Keratinocyte (primary cell): ENCODE data around the gene PDIA4. TPM values are rescaled to one million over a fixed set of nuclear protein-coding genes. Genes with fewer than 3 reads are reported as not detected.

Source experiments
- DNase-seq: peaks from one replicate; pipeline ENCODE4 v3.0.0-alpha.2; 2011; ENCODE audit warnings: low read depth, missing footprints, low spot score
- FAIRE-seq: peaks from 2 replicates; lab custom pipeline; 2011; peaks lifted over from hg19 to GRCh38; lab: Jason Lieb, UNC
- H2AFZ ChIP-seq: 2 replicates; pipeline ENCODE4 v1.6.0; 2012; ENCODE audit warnings: low read length, control low read depth, inconsistent platforms; ENCODE audit not compliant: control insufficient read depth
- H3K27ac ChIP-seq: 2 replicates; pipeline ENCODE4 v1.5.1; 2011; ENCODE audit warnings: low read length; ENCODE audit not compliant: control insufficient read depth, insufficient read depth
- H3K27me3 ChIP-seq: 3 replicates; pipeline ENCODE4 v1.6.0; 2011; ENCODE audit warnings: low read length; ENCODE audit not compliant: control insufficient read depth, insufficient read depth; ENCODE audit errors: extremely low read depth
- H3K36me3 ChIP-seq, 2 experiments: 2 replicates in 1 of 2; 3 replicates in 1 of 2; pipeline ENCODE4 v1.5.1; 2011; ENCODE audit warnings: low read length in 2 of 2, mild to moderate bottlenecking in 1 of 2; ENCODE audit not compliant: control insufficient read depth in 2 of 2, insufficient read depth in 2 of 2; ENCODE audit errors: extremely low read depth in 1 of 2
- H3K4me1 ChIP-seq: 3 replicates; pipeline ENCODE4 v1.5.1; 2011; ENCODE audit warnings: low read length; ENCODE audit not compliant: control insufficient read depth, insufficient read depth; ENCODE audit errors: extremely low read depth
- H3K4me2 ChIP-seq: 3 replicates; pipeline ENCODE4 v1.6.0; 2011; ENCODE audit warnings: low read depth, low read length; ENCODE audit not compliant: control insufficient read depth, insufficient read depth; ENCODE audit errors: extremely low read depth
- H3K4me3 ChIP-seq, 3 experiments: fragments of 200-600 bp in 1 of 3; sonication (generic) in 1 of 3; 2 replicates in 2 of 3; 3 replicates in 1 of 3; pipeline ENCODE4 v1.5.1; 2011 to 2016; ENCODE audit warnings: low read length in 3 of 3, mild to moderate bottlenecking in 3 of 3, control low read depth in 2 of 3, inconsistent platforms in 1 of 3, low read depth in 1 of 3, mixed read lengths in 1 of 3, mixed run types in 1 of 3, moderate library complexity in 1 of 3; ENCODE audit not compliant: control insufficient read depth in 2 of 3, insufficient read depth in 2 of 3; ENCODE audit errors: extremely low read depth in 1 of 3
- H3K79me2 ChIP-seq: 2 replicates; pipeline ENCODE4 v1.6.0; 2012; ENCODE audit warnings: low read length; ENCODE audit not compliant: control insufficient read depth, insufficient read depth
- H3K9ac ChIP-seq: 3 replicates; pipeline ENCODE4 v1.6.0; 2011; ENCODE audit warnings: low read length; ENCODE audit not compliant: control insufficient read depth, insufficient read depth; ENCODE audit errors: extremely low read depth
- H3K9me1 ChIP-seq: 3 replicates; pipeline ENCODE4 v1.6.0; 2011; ENCODE audit warnings: low read length; ENCODE audit not compliant: control insufficient read depth, insufficient read depth; ENCODE audit errors: extremely low read depth
- H3K9me3 ChIP-seq: 2 replicates; pipeline ENCODE4 v1.5.1; 2012; ENCODE audit warnings: low read depth, low read length; ENCODE audit not compliant: control insufficient read depth
- H4K20me1 ChIP-seq: 3 replicates; pipeline ENCODE4 v1.6.0; 2011; ENCODE audit warnings: low read length; ENCODE audit not compliant: control insufficient read depth, insufficient read depth; ENCODE audit errors: extremely low read depth
- CTCF ChIP-seq, 3 experiments: IDR thresholded peaks in 1 of 3; conservative IDR thresholded peaks in 1 of 3; optimal IDR thresholded peaks in 1 of 3; 2 replicates in 2 of 3; 3 replicates in 1 of 3; pipeline versions ENCODE3 to v1.5.1; 2011; ENCODE audit warnings: low read length in 3 of 3, mild to moderate bottlenecking in 3 of 3, moderate library complexity in 2 of 3, control low read depth in 1 of 3, inconsistent platforms in 1 of 3; ENCODE audit not compliant: insufficient read depth in 2 of 3; ENCODE audit errors: extremely low read depth in 1 of 3
- EZH2 ChIP-seq: IDR thresholded peaks from one replicate; pipeline ENCODE4 v1.6.1; 2012; ENCODE audit warnings: inconsistent platforms, mild to moderate bottlenecking, low read length, moderate library complexity
- dilution Hi-C: fragments of 300-500 bp; cut with MboI; formaldehyde crosslinking; loops from one replicate; pipeline ENCODE4 v1.7.0; 2020; ENCODE audit warnings: low sequenced_read_pairs; ENCODE audit not compliant: extremely low pct_ligation_motif_present
- polyA plus RNA-seq, 5 experiments: library from polyadenylated mRNA; depleted of rRNA in 3 of 5; stranded (reverse) in 3 of 5; stranded (forward) in 1 of 5; unstranded in 1 of 5; fragments of >200 nt; gene quantifications; 1 replicate in 1 of 5; 2 replicates in 3 of 5; 3 replicates in 1 of 5; pipeline versions ENCODE4 v1.2.1 to v1.2.3, GENCODE V29; 2011 to 2012; ENCODE audit warnings: missing spikeins in 2 of 5, low read depth in 1 of 5, low replicate concordance in 1 of 5

PDIA4 gene
- polyA plus RNA-seq, 1 donor (not counting 4 experiments of a cell fraction or from before 2014, with no cell fraction given) = 145 TPM

GRCh38 chr7:149003018-149003417 is 25.3 kb downstream of the PDIA4 start:
- no peak for DNase-seq
- H3K79me2 ChIP-seq = no peaks in the 10 kb centered on the region
- H3K9me1 ChIP-seq = no peaks in the 10 kb centered on the region
- H3K4me2 ChIP-seq = no peak overlapping the region
- dilution Hi-C loops = no loop called here
- H3K9me3 ChIP-seq = no peaks in the 10 kb centered on the region
- peaks cover 37 to 52% of the 10 kb centered on the region in 2 experiments for H3K36me3 ChIP-seq
- H3K9ac ChIP-seq = no peak overlapping the region
- FAIRE-seq = no peak
- no peak overlapping the region for H3K4me3 ChIP-seq
- no peak overlapping the region for H2AFZ ChIP-seq
- TF ChIP-seq EZH2 (no peak), CTCF (optimal IDR thresholded peaks at IDR 0.05 in 1 of 3, IDR thresholded peaks at IDR 0.05 in 1 of 3, conservative IDR thresholded peaks at IDR 0.05 in 1 of 3; ENCODE audit: extremely low read depth in 1 of 3, insufficient read depth in 2 of 3, low read length in 3 of 3) (no peak)
- no peak overlapping the region for H3K27ac ChIP-seq
- H3K27me3 ChIP-seq = no peaks in the 10 kb centered on the region
- peaks cover 1% of the 10 kb centered on the region for H4K20me1 ChIP-seq
- H3K4me1 ChIP-seq = no peaks in the 10 kb centered on the region

- Histone ChIP-seq H3K4me2 (no peak overlapping the region), H3K9me1 (no peaks in the 10 kb centered on the region), H3K79me2 (no peaks in the 10 kb centered on the region), H3K9me3 (no peaks in the 10 kb centered on the region), H3K36me3 (peaks cover 34 to 48% of the 10 kb centered on the region in 2 experiments), H3K4me3 (no peak overlapping the region), H4K20me1 (no peaks in the 10 kb centered on the region), H3K4me1 (no peaks in the 10 kb centered on the region), H3K9ac (no peak overlapping the region), H3K27me3 (no peaks in the 10 kb centered on the region), H2AFZ (no peak overlapping the region), H3K27ac (no peak overlapping the region)
- dilution Hi-C loops = no loop called here
- TF ChIP-seq EZH2 (no peak), CTCF (optimal IDR thresholded peaks at IDR 0.05 in 1 of 3, IDR thresholded peaks at IDR 0.05 in 1 of 3, conservative IDR thresholded peaks at IDR 0.05 in 1 of 3; ENCODE audit: extremely low read depth in 1 of 3, insufficient read depth in 2 of 3, low read length in 3 of 3) (no peak)
- FAIRE-seq = no peak
- no peak for DNase-seq
Measured at GRCh38 chr7:149002604-149003003, 25.7 kb downstream of the PDIA4 start.
